Right lobe of liver (tissue), 4 donors: ENCODE results near the gene POFUT2.

Experiments used
- POLR2A ChIP-seq: fragments of 450-650 bp; IDR thresholded peaks from one replicate; pipeline ENCODE4 v1.6.1; 2017; ENCODE audit warnings: antibody characterized with exemption, mild to moderate bottlenecking
- TF ChIP-seq, protein P1 (sequence below), 4 donors: fragments of 200-600 bp in 3 of 4; fragments of 450-650 bp in 1 of 4; IDR thresholded peaks; one replicate each; pipeline versions ENCODE4 v1.5.1 to v1.8.0; 2016 to 2022; ENCODE audit warnings: antibody characterized with exemption in 4 of 4, mild to moderate bottlenecking in 2 of 4
- donor health status: DM: no; HTN: no; CAD: no.
- donor health status: DM: no; HTN: no; CAD: no.
- donor health status: DM: no; HTN: yes; CAD: no.

DNA sequence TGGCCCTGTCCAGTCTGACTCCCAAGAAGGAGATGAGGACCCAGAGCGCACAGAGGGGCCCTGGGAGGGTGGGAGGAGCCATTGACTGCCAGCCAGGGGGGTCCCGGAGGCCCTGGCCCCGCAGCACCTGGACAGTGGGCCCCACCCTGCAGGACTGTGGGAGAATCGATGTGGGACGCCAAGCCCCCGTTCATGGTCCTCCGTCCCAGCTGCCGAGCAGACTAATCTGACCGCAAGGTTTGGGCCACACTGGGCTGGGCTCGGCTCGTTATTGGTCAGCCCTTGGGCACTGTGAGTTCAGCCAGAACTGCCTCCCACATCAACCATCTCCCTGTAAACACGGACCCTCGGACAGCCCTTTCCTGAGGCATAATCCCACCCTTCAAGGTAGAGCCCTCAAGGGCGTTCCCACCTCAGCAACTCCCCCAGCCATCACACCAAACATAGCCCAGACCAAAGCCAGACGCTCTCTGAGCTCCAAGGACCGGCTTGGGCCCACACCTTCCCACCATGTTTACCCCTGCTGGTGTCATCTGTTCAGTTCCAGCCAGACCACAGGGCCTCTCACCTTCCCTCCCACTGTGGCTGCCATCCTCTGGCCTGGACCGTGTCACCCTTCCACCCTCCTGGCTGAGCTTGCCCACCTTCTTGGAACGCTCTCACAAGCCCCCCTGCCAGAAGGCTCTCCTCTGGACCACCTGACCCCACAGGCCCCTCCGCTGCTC, 16.2 kb upstream of the POFUT2 start:
- TF ChIP-seq, protein P1, sequence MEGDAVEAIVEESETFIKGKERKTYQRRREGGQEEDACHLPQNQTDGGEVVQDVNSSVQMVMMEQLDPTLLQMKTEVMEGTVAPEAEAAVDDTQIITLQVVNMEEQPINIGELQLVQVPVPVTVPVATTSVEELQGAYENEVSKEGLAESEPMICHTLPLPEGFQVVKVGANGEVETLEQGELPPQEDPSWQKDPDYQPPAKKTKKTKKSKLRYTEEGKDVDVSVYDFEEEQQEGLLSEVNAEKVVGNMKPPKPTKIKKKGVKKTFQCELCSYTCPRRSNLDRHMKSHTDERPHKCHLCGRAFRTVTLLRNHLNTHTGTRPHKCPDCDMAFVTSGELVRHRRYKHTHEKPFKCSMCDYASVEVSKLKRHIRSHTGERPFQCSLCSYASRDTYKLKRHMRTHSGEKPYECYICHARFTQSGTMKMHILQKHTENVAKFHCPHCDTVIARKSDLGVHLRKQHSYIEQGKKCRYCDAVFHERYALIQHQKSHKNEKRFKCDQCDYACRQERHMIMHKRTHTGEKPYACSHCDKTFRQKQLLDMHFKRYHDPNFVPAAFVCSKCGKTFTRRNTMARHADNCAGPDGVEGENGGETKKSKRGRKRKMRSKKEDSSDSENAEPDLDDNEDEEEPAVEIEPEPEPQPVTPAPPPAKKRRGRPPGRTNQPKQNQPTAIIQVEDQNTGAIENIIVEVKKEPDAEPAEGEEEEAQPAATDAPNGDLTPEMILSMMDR (IDR thresholded peaks at IDR 0.05): no peak
- TF ChIP-seq POLR2A: no peak
